Measurements from ENCODE around the gene DNAJC1.

Gene DNAJC1

DNA sequence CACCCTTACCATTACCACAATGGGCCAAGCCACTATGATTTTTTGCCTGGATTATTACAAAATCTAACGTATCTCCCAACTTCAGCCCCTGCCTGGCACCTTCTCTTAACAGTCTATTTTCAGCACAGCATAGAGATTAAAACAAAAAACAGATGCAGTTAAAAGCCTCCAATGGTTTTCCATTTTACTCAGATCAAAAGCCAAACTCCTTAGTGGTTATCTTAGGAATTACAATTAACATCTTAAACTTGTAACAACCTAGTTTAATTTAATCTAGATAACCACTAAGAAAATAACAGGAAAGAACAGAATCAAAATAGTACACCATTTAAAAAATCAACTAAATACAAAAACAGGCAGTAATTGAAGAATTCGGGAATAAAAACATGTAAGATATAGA is 43.5 kb downstream of the DNAJC1 start:
- Histone ChIP-seq H3K4me2 (ENCODE audit: low read length) (no peak overlapping the region), H3K36me3 (ENCODE audit: insufficient read depth, low read length) (no peaks in the 10 kb centered on the region), H4K20me1 (ENCODE audit: insufficient read depth, low read length) (no peaks in the 10 kb centered on the region), H3K4me3 (ENCODE audit: low read depth, low read length, poor library complexity, severe bottlenecking) (no peak overlapping the region), H3K9ac (ENCODE audit: low read length) (no peak overlapping the region), H2AFZ (ENCODE audit: low read length) (no peak overlapping the region), H3K27me3 (ENCODE audit: insufficient read depth, low read length) (no peaks in the 10 kb centered on the region), H3K79me2 (ENCODE audit: insufficient read depth, low read length) (no peaks in the 10 kb centered on the region), H3K27ac (ENCODE audit: low read depth, low read length, poor library complexity, severe bottlenecking) (no peak overlapping the region), H3K4me1 (ENCODE audit: insufficient read depth, low read length, severe bottlenecking) (no peaks in the 10 kb centered on the region), H3K9me2 (ENCODE audit: low read depth, low read length) (no peaks in the 10 kb centered on the region), H3F3A (ENCODE audit: insufficient read depth, low read length) (no peaks in the 10 kb centered on the region), H3K9me3 (ENCODE audit: low read length) (no peaks in the 10 kb centered on the region)
- TF ChIP-seq, protein P1, sequence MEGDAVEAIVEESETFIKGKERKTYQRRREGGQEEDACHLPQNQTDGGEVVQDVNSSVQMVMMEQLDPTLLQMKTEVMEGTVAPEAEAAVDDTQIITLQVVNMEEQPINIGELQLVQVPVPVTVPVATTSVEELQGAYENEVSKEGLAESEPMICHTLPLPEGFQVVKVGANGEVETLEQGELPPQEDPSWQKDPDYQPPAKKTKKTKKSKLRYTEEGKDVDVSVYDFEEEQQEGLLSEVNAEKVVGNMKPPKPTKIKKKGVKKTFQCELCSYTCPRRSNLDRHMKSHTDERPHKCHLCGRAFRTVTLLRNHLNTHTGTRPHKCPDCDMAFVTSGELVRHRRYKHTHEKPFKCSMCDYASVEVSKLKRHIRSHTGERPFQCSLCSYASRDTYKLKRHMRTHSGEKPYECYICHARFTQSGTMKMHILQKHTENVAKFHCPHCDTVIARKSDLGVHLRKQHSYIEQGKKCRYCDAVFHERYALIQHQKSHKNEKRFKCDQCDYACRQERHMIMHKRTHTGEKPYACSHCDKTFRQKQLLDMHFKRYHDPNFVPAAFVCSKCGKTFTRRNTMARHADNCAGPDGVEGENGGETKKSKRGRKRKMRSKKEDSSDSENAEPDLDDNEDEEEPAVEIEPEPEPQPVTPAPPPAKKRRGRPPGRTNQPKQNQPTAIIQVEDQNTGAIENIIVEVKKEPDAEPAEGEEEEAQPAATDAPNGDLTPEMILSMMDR (IDR thresholded peaks at IDR 0.05; ENCODE audit: low read length), result no peak
- no peak for TF ChIP-seq EZH2 (IDR thresholded peaks at IDR 0.05; ENCODE audit: borderline replicate concordance, low read length)

DNA sequence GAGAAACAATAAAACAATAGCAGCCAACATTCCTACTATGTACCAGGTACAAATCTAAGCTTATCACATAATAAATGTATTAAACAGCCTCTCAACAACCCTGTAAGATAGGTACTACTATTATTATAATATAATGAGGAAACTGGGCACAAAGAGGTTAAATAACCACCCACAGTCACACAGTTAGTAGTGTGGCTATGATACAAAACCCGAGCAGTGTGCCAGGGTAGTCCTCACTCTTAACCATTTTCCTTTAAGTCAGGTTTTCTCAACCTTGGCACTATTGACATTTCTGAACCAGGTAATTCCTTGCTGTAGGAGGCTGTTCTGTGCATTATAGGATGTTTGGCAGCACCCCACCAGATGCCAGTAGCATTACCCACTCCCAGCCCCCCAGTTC is 48.8 kb downstream of the DNAJC1 start:
- H3K4me3 ChIP-seq (ENCODE audit: low read depth, low read length, poor library complexity, severe bottlenecking), result no peak overlapping the region
- H3K4me2 ChIP-seq (ENCODE audit: low read length), result no peak overlapping the region
- TF ChIP-seq, protein P1 (IDR thresholded peaks at IDR 0.05; ENCODE audit: low read length), result no peak
- TF ChIP-seq EZH2 (IDR thresholded peaks at IDR 0.05; ENCODE audit: borderline replicate concordance, low read length), result no peak
- no peaks in the 10 kb centered on the region for H3K36me3 ChIP-seq (ENCODE audit: insufficient read depth, low read length)
- H3K4me1 ChIP-seq (ENCODE audit: insufficient read depth, low read length, severe bottlenecking), result no peaks in the 10 kb centered on the region
- H2AFZ ChIP-seq (ENCODE audit: low read length), result no peak overlapping the region
- no peaks in the 10 kb centered on the region for H3K27me3 ChIP-seq (ENCODE audit: insufficient read depth, low read length)
- no peak overlapping the region for H3K9ac ChIP-seq (ENCODE audit: low read length)
- H3K9me3 ChIP-seq (ENCODE audit: low read length), result no peaks in the 10 kb centered on the region
- H3F3A ChIP-seq (ENCODE audit: insufficient read depth, low read length), result no peaks in the 10 kb centered on the region
- no peaks in the 10 kb centered on the region for H4K20me1 ChIP-seq (ENCODE audit: insufficient read depth, low read length)
- no peaks in the 10 kb centered on the region for H3K9me2 ChIP-seq (ENCODE audit: low read depth, low read length)
- H3K79me2 ChIP-seq (ENCODE audit: insufficient read depth, low read length), result no peaks in the 10 kb centered on the region
- no peak overlapping the region for H3K27ac ChIP-seq (ENCODE audit: low read depth, low read length, poor library complexity, severe bottlenecking)

DNA sequence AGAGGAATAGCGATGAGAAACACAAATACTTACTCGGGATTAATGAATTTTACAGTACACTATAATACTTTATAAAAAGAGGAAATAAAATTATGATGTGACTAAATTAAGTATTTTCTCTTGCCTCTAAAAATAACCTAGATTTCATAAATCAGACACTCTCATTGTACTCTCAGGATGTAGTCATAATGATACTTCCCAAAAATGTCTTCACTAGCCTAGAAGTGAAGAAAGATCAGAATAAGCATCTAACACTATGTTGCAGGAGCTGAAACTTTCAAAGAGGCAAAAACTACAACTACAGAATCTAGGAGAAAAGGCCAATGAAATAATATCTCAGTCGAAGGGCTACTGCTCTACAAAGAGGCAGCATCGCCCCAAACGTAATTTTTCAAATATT is 49.4 kb downstream of the DNAJC1 start:
- no peaks in the 10 kb centered on the region for H3K27me3 ChIP-seq (ENCODE audit: insufficient read depth, low read length)
- H3K79me2 ChIP-seq (ENCODE audit: insufficient read depth, low read length), result no peaks in the 10 kb centered on the region
- H3K9me2 ChIP-seq (ENCODE audit: low read depth, low read length), result no peaks in the 10 kb centered on the region
- no peak overlapping the region for H3K9ac ChIP-seq (ENCODE audit: low read length)
- TF ChIP-seq, protein P1 (IDR thresholded peaks at IDR 0.05; ENCODE audit: low read length), result no peak
- no peak for TF ChIP-seq EZH2 (IDR thresholded peaks at IDR 0.05; ENCODE audit: borderline replicate concordance, low read length)
- no peak overlapping the region for H3K4me2 ChIP-seq (ENCODE audit: low read length)
- no peaks in the 10 kb centered on the region for H4K20me1 ChIP-seq (ENCODE audit: insufficient read depth, low read length)
- H3K36me3 ChIP-seq (ENCODE audit: insufficient read depth, low read length), result no peaks in the 10 kb centered on the region
- H3K4me1 ChIP-seq (ENCODE audit: insufficient read depth, low read length, severe bottlenecking), result no peaks in the 10 kb centered on the region
- no peak overlapping the region for H3K27ac ChIP-seq (ENCODE audit: low read depth, low read length, poor library complexity, severe bottlenecking)
- H3F3A ChIP-seq (ENCODE audit: insufficient read depth, low read length), result no peaks in the 10 kb centered on the region
- H3K9me3 ChIP-seq (ENCODE audit: low read length), result no peaks in the 10 kb centered on the region
- H2AFZ ChIP-seq (ENCODE audit: low read length), result no peak overlapping the region
- H3K4me3 ChIP-seq (ENCODE audit: low read depth, low read length, poor library complexity, severe bottlenecking), result no peak overlapping the region
